Fibroblast of lung (primary cell): ENCODE measurements around the gene PAIP2. TPM values are rescaled to one million over a fixed set of nuclear protein-coding genes. Genes with fewer than 3 reads are reported as not detected.

Experiments used
- DNase-seq, 2 donors: peaks; one replicate each; pipeline versions ENCODE4 v3.0.0 to v3.0.0-alpha.2; 2010; ENCODE audit warnings: low read depth in 2 of 2
- H2AFZ ChIP-seq: 2 replicates; pipeline ENCODE4 v1.5.1; 2012; ENCODE audit warnings: low read length, control low read depth, inconsistent platforms
- H3K27ac ChIP-seq: 2 replicates; pipeline ENCODE4 v1.5.1; 2011; ENCODE audit warnings: low read length, control low read depth; ENCODE audit not compliant: insufficient read depth
- H3K27me3 ChIP-seq: 2 replicates; pipeline ENCODE4 v1.5.1; 2011; ENCODE audit warnings: mild to moderate bottlenecking, low read length; ENCODE audit not compliant: control insufficient read depth, insufficient read depth
- H3K36me3 ChIP-seq: 2 replicates; pipeline ENCODE4 v1.5.1; 2011; ENCODE audit warnings: low read length; ENCODE audit not compliant: control insufficient read depth, insufficient read depth
- H3K4me1 ChIP-seq: 2 replicates; pipeline ENCODE4 v1.5.1; 2011; ENCODE audit warnings: low read length; ENCODE audit not compliant: control insufficient read depth, insufficient read depth; ENCODE audit errors: extremely low read depth
- H3K4me2 ChIP-seq: 2 replicates; pipeline ENCODE4 v1.5.1; 2011; ENCODE audit warnings: low read length, control low read depth; ENCODE audit not compliant: insufficient read depth; ENCODE audit errors: extremely low read depth
- H3K4me3 ChIP-seq, 4 experiments: fragments of 200-600 bp in 1 of 4; sonication (generic) in 1 of 4; replicated peaks in 1 of 4; 2 replicates each; pipeline ENCODE4 v1.5.1; 2011 to 2016; ENCODE audit warnings: low read length in 4 of 4, low read depth in 3 of 4, mild to moderate bottlenecking in 3 of 4, control low read depth in 2 of 4, inconsistent platforms in 1 of 4, mixed read lengths in 1 of 4; ENCODE audit not compliant: insufficient read depth in 1 of 4; ENCODE audit errors: control extremely low read depth in 1 of 4
- H3K79me2 ChIP-seq: 2 replicates; pipeline ENCODE4 v1.5.1; 2012; ENCODE audit warnings: mild to moderate bottlenecking, low read length, inconsistent platforms; ENCODE audit not compliant: control insufficient read depth, insufficient read depth
- H3K9ac ChIP-seq: 2 replicates; pipeline ENCODE4 v1.5.1; 2011; ENCODE audit warnings: mild to moderate bottlenecking, low read length, control low read depth; ENCODE audit not compliant: insufficient read depth
- H3K9me3 ChIP-seq: 2 replicates; pipeline ENCODE4 v1.5.1; 2012; ENCODE audit warnings: low read depth, low read length; ENCODE audit not compliant: control insufficient read depth, insufficient read depth
- H4K20me1 ChIP-seq: 2 replicates; pipeline ENCODE4 v1.5.1; 2011; ENCODE audit warnings: low read length; ENCODE audit not compliant: control insufficient read depth, insufficient read depth; ENCODE audit errors: extremely low read depth
- EZH2 ChIP-seq: IDR thresholded peaks from 2 replicates; pipeline ENCODE4 v1.5.1; 2012; ENCODE audit warnings: low read length, control low read depth, mild to moderate bottlenecking; ENCODE audit errors: missing control alignments
- polyA plus RNA-seq, 2 donors: library from polyadenylated mRNA; depleted of rRNA in 1 of 2; stranded (reverse) in 1 of 2; unstranded in 1 of 2; fragments of >200 nt; gene quantifications; 2 replicates each; pipeline ENCODE4 v1.2.1, GENCODE V29; 2011 to 2012; ENCODE audit warnings: missing spikeins in 1 of 2
- total RNA-seq: library from RNA; depleted of rRNA; stranded (reverse); fragments of >200 nt; gene quantifications from 2 replicates; pipeline ENCODE4 v1.2.1, GENCODE V29; 2014
- TF ChIP-seq, protein P1 (sequence below), 2 donors: IDR thresholded peaks in 1 of 2; conservative IDR thresholded peaks in 1 of 2; 1 replicate in 1 of 2; 2 replicates in 1 of 2; pipeline ENCODE4 v1.5.1; 2011 to 2012; ENCODE audit warnings: low read length in 2 of 2, control low read depth in 1 of 2, inconsistent platforms in 1 of 2, low read depth in 1 of 2, mild to moderate bottlenecking in 1 of 2

PAIP2 gene
- total and polyA plus RNA-seq, 2 donors (not counting 1 experiment from before 2014, with no cell fraction given) = 59.0 to 105 TPM

DNA sequence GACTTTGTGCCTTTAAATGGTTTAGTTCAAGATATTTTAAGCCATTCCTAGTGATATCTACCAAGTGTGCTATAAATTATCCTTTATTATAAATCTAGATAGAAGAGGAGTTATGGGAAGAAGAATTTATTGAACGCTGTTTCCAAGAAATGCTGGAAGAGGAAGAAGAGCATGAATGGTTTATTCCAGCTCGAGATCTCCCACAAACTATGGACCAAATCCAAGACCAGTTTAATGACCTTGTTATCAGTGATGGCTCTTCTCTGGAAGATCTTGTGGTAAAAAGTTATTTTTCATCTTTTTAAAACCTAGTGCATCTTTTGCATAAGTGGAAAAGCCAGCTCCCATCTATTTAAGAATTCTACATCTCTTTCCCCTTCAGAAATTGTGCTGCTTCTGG lies 22.8 kb downstream of the PAIP2 start:
- no peaks in the 10 kb centered on the region for H4K20me1 ChIP-seq
- TF ChIP-seq, protein P1, sequence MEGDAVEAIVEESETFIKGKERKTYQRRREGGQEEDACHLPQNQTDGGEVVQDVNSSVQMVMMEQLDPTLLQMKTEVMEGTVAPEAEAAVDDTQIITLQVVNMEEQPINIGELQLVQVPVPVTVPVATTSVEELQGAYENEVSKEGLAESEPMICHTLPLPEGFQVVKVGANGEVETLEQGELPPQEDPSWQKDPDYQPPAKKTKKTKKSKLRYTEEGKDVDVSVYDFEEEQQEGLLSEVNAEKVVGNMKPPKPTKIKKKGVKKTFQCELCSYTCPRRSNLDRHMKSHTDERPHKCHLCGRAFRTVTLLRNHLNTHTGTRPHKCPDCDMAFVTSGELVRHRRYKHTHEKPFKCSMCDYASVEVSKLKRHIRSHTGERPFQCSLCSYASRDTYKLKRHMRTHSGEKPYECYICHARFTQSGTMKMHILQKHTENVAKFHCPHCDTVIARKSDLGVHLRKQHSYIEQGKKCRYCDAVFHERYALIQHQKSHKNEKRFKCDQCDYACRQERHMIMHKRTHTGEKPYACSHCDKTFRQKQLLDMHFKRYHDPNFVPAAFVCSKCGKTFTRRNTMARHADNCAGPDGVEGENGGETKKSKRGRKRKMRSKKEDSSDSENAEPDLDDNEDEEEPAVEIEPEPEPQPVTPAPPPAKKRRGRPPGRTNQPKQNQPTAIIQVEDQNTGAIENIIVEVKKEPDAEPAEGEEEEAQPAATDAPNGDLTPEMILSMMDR (conservative IDR thresholded peaks at IDR 0.05 in 1 of 2, IDR thresholded peaks at IDR 0.05 in 1 of 2; ENCODE audit: low read depth in 1 of 2, low read length in 2 of 2) = no peak
- TF ChIP-seq EZH2 = no peak
- no peak overlapping the region for H3K9ac ChIP-seq
- H3K4me1 ChIP-seq = no peaks in the 10 kb centered on the region
- no peaks in the 10 kb centered on the region for H3K27me3 ChIP-seq
- no peak overlapping the region for H3K4me3 ChIP-seq
- H3K36me3 ChIP-seq = peaks cover 2% of the 10 kb centered on the region
- H3K79me2 ChIP-seq = peaks cover 22% of the 10 kb centered on the region
- DNase-seq = no peak
- no peaks in the 10 kb centered on the region for H3K9me3 ChIP-seq
- no peak overlapping the region for H2AFZ ChIP-seq
- H3K27ac ChIP-seq = no peak overlapping the region
- no peak overlapping the region for H3K4me2 ChIP-seq

DNA sequence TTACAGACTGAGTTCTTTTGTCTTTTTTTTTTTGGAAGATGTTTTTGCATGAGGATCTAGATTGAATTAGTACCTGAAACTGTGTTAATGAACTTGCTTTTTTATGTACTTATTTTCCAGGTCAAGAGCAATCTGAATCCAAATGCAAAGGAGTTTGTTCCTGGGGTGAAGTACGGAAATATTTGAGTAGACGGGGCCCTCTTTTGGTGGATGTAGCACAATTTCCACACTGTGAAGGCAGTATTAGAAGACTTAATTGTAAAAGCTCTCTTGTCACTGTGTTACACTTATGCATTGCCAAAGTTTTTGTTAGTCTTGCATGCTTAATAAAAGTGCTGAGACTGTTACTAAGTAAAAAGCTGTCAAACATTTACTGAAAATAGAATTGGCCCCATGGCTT lies 27.0 kb downstream of the PAIP2 start:
- Histone ChIP-seq H3K4me2 (no peak overlapping the region), H3K4me1 (no peaks in the 10 kb centered on the region), H3K36me3 (peaks cover 2% of the 10 kb centered on the region), H3K4me3 (no peak overlapping the region), H3K9ac (no peak overlapping the region), H3K9me3 (no peaks in the 10 kb centered on the region), H4K20me1 (no peaks in the 10 kb centered on the region), H3K27ac (no peak overlapping the region), H2AFZ (no peak overlapping the region), H3K79me2 (no peaks in the 10 kb centered on the region), H3K27me3 (no peaks in the 10 kb centered on the region)
- TF ChIP-seq EZH2 = no peak
- TF ChIP-seq, protein P1 (conservative IDR thresholded peaks at IDR 0.05 in 1 of 2, IDR thresholded peaks at IDR 0.05 in 1 of 2; ENCODE audit: low read depth in 1 of 2, low read length in 2 of 2) = peak in 1 of 2 donors; percentile 9
- peak in 1 of 2 donors; percentile 47 for DNase-seq

DNA sequence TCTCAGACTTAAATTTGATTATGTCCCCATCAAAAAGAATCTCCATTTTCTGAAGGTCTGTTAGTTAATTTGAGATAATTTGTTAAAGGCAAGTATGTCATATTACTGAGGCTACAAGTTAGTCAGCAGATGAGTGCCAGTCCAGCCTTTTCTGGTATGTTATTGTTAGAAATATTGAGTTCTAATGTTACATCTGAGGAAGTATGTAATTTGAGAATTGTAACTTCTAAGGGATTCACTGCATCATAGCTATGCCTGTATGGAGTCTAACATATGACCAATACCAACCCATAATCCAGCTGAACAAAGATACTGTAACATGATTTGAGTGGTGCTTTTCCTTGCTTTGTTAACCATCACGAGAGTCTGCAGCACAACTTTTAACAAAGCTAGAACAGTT lies 27.5 kb downstream of the PAIP2 start:
- TF ChIP-seq, protein P1 (conservative IDR thresholded peaks at IDR 0.05 in 1 of 2, IDR thresholded peaks at IDR 0.05 in 1 of 2; ENCODE audit: low read depth in 1 of 2, low read length in 2 of 2) = no peak
- TF ChIP-seq EZH2 = no peak
- Histone ChIP-seq H3K4me1 (no peaks in the 10 kb centered on the region), H3K4me2 (peak overlapping the region; percentile 8), H4K20me1 (no peaks in the 10 kb centered on the region), H3K27me3 (no peaks in the 10 kb centered on the region), H3K36me3 (peaks cover 2% of the 10 kb centered on the region), H3K4me3 (no peak overlapping the region), H3K9me3 (no peaks in the 10 kb centered on the region), H3K27ac (no peak overlapping the region), H3K79me2 (no peaks in the 10 kb centered on the region), H2AFZ (no peak overlapping the region), H3K9ac (no peak overlapping the region)
- DNase-seq = peak; percentile 70 to 82
